GM19452 (cell line): ENCODE data around the gene IRX5.

ENCODE experiments used
- ATAC-seq: cut with Tn5 transposase; IDR thresholded peaks from one replicate; pipeline ENCODE4 v1.9.1; 2021; ENCODE audit not compliant: unreplicated experiment

The IRX5 gene

GRCh38 chr16:54929090-54930004, 1.3 kb upstream of the IRX5 start:
- peak; percentile 91 for ATAC-seq

GRCh38 chr16:54930869-54931119, 129 bp downstream of the IRX5 start:
- ATAC-seq: no peak

- ATAC-seq: no peak
Measured at GRCh38 chr16:54931120-54932014, 702 bp downstream of the IRX5 start.

GRCh38 chr16:54932021-54932660, 1.5 kb downstream of the IRX5 start:
- no peak for ATAC-seq

GRCh38 chr16:54932737-54933254, 2.1 kb downstream of the IRX5 start:
- ATAC-seq: no peak

GRCh38 chr16:54933281-54934011, 2.8 kb downstream of the IRX5 start:
- ATAC-seq: no peak

GRCh38 chr16:54934481-54935265, 4.0 kb downstream of the IRX5 start:
- ATAC-seq: no peak

GRCh38 chr16:54935266-54935968, 4.8 kb downstream of the IRX5 start:
- no peak for ATAC-seq

GRCh38 chr16:54936201-54936978, 5.7 kb downstream of the IRX5 start:
- no peak for ATAC-seq

GRCh38 chr16:54936979-54937670, 6.5 kb downstream of the IRX5 start:
- no peak for ATAC-seq

- ATAC-seq: no peak
Measured at GRCh38 chr16:54937671-54938211, 7.1 kb downstream of the IRX5 start.

GRCh38 chr16:54938212-54939028, 7.8 kb downstream of the IRX5 start:
- ATAC-seq: no peak

- ATAC-seq: no peak
Measured at GRCh38 chr16:54939029-54939346, 8.3 kb downstream of the IRX5 start.

GRCh38 chr16:54939510-54940278, 9.0 kb downstream of the IRX5 start:
- no peak for ATAC-seq

- no peak for ATAC-seq
Measured at GRCh38 chr16:54940279-54940604, 9.6 kb downstream of the IRX5 start.

GRCh38 chr16:54942353-54942943, 11.8 kb downstream of the IRX5 start:
- no peak for ATAC-seq
